Hypothalamus (tissue), 51 donors: ENCODE data around the gene SI.
"Not testable (repeated sequence)": the region's sequence is repeated elsewhere in the genome, so short reads cannot be mapped to it uniquely, and the experiment has no call there.

Experiments used
- DNase-seq, 51 donors: peaks; one replicate each; lab custom pipeline; 2025; lab: John Stamatoyannopoulos, UW

SI gene

DNA sequence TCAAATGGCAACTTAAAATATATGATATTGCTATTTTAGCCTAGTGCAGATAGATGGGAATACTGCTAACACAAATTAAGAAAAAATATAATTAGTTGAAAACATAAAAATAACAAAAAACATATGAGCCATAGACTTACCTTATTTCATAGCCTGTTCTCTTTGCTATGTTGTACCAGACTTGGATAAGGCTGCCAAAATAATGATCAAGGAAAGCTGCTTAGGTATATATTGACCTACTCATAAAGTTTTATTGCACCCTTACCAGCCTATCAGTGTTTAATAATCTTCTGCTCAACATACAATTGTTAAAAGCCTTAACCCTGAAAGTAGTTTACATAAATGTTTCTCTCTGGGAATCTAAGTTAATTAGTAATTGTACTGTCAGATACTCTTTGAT, at the start of gene SI:
Gene SI, minus strand, starts transcription at position 204 of the 400 bp plus-strand sequence. CDS start 2,484 bp downstream, outside the sequence.
- no peak for DNase-seq

DNA sequence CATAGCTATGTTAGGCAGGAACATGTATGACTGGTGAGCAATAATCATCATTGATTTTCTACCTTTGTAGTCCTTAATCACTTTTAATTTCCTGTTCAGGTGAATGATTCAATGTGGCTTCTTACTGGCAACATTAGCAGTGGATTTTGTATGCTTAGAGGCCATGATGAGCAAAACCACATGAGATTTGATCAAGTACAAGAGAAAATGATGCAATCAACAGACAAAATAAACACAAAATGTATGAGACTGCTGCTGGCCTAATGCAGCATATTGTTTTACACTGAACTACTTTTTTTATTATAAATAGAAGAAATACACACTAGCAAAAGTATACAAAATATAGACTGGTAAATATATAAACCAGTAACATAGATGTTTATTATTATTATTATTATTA, 47.5 kb upstream of the SI start:
- no peak for DNase-seq

DNA sequence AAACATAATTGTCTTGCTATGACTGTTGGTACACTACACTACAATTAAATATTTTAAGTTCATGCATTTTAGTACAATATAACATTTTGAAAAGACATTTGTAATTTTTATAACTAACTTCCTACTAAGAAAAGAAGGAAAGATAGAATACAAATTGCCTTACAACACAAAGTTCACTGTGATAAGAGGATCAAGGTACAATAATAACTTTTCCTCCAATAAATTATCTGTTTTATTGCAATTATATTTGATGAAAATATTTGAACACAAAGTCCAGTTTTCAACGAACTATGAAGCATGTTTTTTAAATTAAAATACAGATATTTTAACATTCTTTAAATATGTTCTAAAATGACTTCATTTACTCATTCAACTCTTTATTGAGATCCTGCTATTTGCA, 33.1 kb upstream of the SI start:
- no peak for DNase-seq

DNA sequence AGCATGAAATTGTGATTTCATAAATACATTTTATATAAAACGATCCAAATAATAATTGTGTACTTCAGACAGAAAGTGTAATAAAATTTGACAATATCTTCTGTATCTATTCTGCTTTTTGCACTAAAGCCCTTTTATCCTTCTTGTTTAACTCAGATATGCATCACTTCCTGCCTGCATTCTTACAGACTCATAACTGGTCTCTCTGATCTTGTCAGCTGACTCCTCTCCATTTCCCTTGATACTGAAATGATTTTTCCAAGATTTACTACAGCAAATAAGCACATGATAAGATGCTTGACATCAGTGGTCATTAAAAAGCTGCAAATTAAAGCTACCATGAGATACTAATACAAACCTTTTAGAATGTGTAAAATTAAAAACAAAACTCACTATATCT, 25.3 kb upstream of the SI start:
- no peak for DNase-seq

DNA sequence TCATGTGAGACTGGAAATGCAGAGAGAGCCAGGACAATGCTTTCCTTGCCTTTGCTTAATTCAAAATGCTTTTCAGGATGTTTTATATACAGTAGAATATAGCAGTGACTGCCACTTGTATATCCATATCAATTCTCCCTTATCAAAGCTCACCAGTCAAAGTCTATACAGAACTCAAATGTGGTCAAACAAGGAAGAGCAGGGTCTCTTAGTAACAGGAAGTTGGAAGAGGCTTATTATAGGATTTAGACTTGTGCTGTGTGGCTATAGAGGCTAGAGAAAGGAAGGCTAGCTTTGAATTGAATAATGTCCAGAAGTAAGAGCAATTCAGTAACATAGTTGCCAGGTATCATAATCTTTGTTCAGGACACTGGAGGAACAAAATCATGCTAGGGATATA, 4.4 kb upstream of the SI start:
- no peak for DNase-seq

GRCh38 chr3:165081183-165081582, 2.9 kb upstream of the SI start:
- no peak for DNase-seq

DNA sequence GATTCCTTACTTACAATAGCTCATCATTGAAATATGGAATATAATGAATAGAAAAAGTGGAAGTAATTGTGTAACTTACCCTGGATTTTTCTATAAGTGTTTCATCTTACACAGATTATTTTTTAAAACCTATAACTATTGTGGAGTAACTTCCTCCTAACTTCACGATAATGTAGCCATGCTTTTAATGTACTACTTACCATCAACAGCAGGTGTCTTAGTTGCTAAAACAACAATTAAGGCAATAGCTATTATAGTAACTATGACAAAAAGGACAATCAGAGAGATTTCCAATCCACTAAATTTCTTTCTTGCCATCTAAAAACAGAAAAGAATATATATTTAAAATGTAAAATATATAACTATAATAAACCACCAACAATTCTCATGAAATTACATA, 2.6 kb downstream of the SI start:
- DNase-seq: no peak

- DNase-seq: no peak
Observed at GRCh38 chr3:165070682-165071081, 7.6 kb downstream of the SI start.

DNA sequence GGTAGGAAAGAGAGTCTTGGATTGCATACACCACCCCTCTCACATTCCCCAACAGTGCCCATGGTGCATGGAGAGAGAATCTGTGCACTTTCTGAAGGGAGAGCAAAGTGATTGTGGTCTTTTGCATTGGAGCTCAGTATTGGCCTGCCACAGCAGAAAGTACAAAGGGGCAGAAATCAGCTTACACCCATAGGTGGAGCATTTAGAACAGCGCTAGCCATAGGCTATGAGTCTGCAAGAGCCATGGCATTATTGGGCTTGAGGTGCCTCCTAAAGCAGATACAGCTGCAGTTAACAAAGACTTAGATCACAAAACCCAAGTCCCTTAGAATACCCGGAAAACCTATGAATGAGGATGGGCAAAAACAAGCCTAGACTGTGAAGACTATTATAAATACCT, 21.8 kb downstream of the SI start:
- DNase-seq: no peak

DNA sequence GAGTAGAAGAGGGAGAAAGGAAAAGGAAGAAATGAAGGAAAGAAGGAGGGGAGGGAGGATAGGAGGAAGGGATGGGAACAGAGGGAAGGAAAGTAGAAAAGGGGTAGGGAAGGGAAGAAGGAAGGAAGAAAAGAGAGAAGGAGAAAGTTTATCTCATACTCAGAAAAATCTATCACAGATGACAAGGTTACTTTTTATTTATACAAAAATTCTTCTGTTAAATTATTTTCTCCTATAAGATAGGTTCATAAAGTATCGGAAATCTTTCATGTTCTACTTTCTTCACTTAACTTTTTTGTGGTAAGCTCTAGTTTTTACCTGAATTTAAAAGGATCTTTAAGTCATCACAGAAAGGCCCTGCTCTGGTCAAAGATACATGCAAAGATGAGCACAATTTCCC, 38.1 kb downstream of the SI start:
- DNase-seq: no peak

GRCh38 chr3:165011557-165011956, 66.7 kb downstream of the SI start:
- no peak for DNase-seq

- DNase-seq: no peak
Observed at GRCh38 chr3:164984947-164985346, 93.3 kb downstream of the SI start.

GRCh38 chr3:164962610-164963009, 115.7 kb downstream of the SI start:
- DNase-seq: no peak

- DNase-seq: no peak
Observed at GRCh38 chr3:164952966-164953365, 125.3 kb downstream of the SI start.

- DNase-seq: not testable (repeated sequence)
Observed at GRCh38 chr3:164951403-164951802, 126.9 kb downstream of the SI start.

DNA sequence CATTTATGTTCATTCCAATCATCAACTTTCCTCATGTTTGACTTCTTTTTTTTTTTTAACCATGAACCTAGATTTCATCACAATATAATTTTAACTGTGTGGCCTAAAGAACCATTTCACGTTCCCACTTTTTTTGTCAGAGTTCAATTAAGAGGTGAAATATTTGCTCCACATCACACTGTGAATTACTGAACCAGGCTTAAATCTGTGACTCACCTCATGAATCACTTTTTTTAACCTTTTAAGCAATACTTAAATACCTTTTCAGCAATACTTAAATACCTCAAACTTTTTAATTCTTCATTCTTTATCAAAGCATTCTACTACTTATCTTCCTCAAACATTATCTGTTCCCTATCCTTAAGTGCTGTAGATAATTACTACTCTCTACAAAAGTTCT, 137.6 kb downstream of the SI start:
- no peak for DNase-seq

DNA sequence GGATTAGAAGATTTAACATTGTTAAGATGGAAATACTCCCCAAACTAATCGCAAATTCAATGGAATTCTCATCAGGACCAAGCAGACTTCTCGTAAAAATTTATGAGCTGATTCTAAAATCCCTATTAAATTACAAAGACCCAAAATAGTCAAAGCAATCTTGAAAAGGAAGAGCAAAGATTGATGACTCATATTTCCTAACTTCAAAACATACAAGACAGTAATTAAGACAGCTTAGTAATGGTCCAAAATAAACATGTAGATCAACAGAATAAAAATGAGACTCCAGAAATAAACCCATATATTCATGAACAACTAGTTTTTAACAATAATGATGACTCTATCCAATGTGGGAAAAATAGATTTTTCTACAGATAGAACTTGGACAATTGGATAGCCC, 148.7 kb downstream of the SI start:
- DNase-seq: no peak
